NCI-H187 treated with DMSO at 0.1 percent for 48 hours (cell line): ENCODE data around the gene OSBPL2.

Source experiments
- DNase-seq: peaks from one replicate; lab custom pipeline; 2025; lab: John Stamatoyannopoulos, UW

OSBPL2 gene

DNA sequence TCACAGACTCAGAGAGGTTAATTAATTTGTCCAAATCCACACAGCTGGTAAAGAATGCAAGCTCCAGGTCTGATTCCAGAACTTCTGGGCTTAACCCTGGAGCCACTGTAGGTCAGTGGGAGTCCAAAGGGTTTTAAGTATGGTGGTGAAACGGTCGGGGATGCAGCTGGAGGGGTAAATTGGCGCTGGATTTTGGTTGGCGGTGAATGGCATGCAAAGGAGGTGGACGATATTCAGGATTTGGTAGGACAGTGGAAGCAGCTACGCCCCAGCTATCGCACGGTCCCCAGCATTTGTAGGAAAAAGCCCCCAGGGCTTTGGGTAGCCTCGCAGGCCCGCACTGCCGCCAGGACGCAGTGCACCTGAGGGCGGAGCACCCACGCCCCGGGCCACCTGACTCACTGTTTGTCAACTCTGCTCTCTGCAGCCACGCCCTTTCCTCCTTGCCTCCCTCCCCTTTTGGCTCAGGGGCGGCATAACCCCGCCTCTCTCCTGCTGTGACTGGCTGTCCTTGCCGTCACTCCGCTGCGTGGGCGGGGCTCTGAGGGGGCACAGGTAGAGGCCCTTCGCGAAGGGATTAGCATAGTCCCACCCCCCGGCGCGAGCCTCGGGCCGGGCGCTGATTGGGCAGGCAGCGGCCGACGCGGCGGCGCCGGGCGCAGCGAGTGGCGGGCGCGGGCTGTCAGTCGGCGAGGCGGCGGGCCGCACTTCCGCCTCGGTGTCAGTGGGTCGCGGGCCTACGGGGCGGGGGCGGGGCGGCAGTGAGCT lies at the start of gene OSBPL2:
Gene OSBPL2 (plus strand): TSS at position 721 of the 768 bp plus-strand sequence. CDS start 17,664 bp downstream, outside the sequence.
- peak; percentile 97 for DNase-seq

- no peak for DNase-seq
Measured at GRCh38 chr20:62190639-62191411, 47.5 kb upstream of the OSBPL2 start.

GRCh38 chr20:62191781-62192559 lies 46.4 kb upstream of the OSBPL2 start:
- no peak for DNase-seq

DNA sequence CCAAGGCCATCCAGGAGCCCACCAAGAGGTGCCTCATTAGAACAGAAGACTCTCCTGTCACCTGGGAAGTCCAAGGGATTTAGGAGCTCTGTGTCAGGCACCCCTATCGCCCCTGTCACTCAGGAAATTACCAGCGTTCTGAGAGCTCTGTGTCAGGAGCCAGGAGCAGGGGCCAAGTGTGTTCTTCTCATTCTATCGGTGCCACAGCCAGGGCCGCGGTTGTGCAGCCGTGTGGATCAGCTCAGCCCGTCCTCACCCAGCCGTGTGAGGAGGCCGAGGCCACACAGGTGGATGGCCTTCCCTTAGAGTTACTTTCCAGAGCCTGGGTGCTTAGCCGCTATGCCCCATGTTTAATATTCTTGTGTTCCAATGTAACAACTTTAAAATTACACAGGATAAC lies 45.7 kb upstream of the OSBPL2 start:
- DNase-seq = no peak

GRCh38 chr20:62193079-62194025 lies 45.0 kb upstream of the OSBPL2 start:
- DNase-seq = no peak

DNA sequence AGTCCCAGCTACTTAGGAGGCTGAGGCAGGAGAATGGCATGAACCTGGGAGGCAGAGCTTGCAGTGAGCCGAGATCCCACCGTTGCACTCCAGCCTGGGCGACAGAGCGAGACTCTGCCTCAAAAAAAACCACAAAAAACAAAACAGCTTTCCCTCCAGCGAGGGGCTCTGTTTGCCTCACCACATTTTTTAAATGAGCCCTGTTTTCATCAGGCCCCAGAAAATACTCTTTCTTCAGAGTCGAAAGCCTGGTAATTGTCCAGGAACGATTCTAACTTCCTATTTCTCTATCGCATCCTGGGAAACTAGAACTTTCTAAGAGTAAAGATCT lies 43.3 kb upstream of the OSBPL2 start:
- no peak for DNase-seq

- no peak for DNase-seq
Measured at GRCh38 chr20:62195736-62196135, 42.6 kb upstream of the OSBPL2 start.

DNA sequence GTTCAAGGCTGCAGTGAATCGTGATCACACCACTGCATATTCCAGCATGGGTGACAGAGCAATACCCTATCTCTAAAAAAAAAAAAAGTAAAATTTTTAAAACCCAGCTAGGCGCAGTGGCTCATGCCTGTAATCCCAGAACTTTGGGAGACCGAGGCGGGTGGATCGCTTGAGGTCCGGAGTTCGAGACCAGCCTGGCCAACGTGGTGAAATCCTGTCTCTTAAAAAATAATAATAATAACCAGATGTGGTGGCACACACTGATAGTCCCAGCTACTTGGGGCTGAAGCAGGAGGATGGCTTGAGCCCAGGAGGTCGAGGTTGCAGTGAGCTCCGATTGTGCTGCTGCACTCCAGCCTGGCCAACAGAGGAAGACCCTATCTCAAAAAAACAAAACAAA lies 42.0 kb upstream of the OSBPL2 start:
- DNase-seq = no peak

- no peak for DNase-seq
Measured at GRCh38 chr20:62197311-62197710, 41.0 kb upstream of the OSBPL2 start.

DNA sequence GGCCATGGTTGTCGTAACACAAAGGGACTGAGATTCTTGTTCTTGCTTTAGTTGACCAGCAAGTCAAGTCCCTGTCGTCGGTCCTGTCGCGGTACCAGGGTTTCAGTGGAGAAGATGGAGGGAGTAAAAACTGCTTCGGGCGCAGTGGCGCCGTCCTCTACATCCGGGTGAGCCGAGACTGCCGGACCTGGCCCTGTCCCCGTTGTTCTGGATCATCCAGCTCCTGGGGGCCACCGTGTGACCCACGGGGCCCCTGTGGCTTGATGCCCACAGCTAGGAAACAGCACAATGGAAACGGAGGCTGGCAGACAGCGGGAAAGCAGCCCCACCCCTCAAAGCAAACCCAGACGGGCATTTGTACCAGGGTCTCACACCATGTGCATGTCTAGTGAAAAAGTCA lies 40.5 kb upstream of the OSBPL2 start:
- DNase-seq = no peak

DNA sequence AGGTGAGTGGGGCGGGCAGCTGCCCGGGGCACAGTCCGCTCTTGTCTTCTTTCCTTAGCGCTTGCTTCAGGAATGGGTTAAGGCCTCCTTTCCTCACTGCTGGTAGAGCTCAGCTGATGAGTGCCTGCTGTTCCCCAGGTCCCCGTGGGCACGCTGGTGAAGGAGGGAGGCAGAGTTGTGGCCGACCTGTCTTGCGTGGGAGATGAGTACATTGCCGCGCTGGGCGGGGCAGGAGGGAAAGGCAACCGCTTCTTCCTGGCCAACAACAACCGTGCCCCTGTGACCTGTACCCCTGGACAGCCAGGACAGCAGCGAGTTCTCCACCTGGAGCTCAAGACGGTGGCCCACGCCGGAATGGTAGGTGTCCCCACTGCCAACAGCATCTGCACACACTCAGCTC lies 39.8 kb upstream of the OSBPL2 start:
- DNase-seq = no peak

GRCh38 chr20:62198931-62199330 lies 39.4 kb upstream of the OSBPL2 start:
- DNase-seq = no peak

- no peak for DNase-seq
Measured at GRCh38 chr20:62200491-62201172, 37.7 kb upstream of the OSBPL2 start.

DNA sequence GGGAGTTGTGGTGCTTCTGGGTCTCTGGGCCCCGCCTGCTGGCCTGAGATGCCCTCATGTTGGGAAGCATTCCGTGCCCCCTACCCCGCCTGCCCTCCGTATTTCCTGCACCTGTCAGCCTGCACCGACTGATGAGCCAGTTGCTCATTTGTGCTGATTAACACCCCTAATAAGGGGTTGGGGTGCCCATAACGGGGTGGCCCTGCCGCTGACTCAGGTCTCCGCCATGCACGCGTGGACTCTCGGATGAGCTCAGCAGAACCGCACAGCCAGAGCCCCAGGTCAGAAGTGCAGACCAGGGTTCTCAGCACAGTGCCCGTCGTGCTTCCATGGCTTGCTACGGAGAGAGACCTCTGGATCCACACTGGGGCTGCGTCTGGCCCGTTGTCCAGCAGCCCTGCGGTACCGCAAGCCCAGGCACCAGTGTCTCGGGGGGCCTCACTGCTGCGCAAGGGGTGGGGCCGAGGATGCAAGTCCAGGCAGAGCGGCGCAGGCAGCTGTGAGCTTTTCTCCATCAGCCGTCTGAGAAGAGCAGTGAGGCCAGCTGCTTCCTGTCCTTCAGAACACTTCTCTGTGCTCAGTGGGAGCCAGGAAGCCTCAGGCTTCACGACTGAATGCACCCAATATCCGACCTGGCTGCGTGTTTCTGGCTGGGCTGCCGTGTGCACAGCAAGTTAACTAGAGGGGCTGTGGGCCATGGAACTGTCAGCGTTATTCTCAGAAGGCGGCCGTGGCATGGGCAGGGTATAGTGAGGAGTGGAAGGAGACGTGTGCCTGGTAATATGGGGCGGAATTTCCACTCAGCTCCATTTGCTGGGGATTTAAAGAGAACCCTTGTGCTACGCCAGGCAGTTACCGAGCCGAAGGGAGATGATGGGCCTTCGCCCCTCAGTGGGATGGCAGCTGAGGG lies 36.9 kb upstream of the OSBPL2 start:
- DNase-seq = peak; percentile 43

GRCh38 chr20:62202083-62202395 lies 36.3 kb upstream of the OSBPL2 start:
- no peak for DNase-seq

GRCh38 chr20:62202676-62203377 lies 35.5 kb upstream of the OSBPL2 start:
- DNase-seq = no peak

DNA sequence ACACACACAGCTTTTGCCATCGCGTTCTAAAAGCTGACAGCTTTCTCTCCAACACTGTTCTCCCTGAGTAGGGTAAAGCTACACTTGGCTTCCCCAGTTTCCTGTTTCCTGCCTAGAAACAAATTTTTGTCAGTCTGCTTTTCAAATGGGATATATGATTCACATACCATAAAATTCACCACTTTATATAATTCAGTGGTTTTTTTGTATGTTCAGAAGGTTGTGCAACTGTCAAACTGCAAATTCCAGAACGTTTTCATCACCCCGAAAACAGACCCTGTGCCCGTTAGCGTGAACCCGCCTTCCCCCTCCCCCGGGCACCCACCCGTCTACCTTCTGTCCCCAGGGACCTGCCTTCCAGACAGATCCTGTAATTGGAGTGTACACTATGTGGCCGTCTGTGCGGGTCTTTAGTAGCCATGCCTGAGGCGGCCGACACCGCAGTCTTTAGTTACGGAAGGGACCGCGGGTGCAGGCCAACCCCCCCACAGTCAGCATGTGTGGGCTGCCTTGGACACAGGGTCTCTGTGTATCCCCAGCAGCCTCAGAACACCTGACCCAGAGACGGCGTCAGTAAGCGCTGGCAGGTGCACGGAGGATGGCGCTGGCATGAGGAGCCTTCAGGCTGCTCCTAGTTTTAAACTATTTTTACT lies 34.8 kb upstream of the OSBPL2 start:
- no peak for DNase-seq

- DNase-seq = no peak
Measured at GRCh38 chr20:62205618-62206387, 32.5 kb upstream of the OSBPL2 start.
